ENCODE data around the gene CCNG2. TPM values are rescaled to one million over a fixed set of nuclear protein-coding genes. Genes with fewer than 3 reads are reported as not detected.

Gene CCNG2
- total RNA-seq, 1 experiment from 2014 or later: 8.1 TPM

DNA sequence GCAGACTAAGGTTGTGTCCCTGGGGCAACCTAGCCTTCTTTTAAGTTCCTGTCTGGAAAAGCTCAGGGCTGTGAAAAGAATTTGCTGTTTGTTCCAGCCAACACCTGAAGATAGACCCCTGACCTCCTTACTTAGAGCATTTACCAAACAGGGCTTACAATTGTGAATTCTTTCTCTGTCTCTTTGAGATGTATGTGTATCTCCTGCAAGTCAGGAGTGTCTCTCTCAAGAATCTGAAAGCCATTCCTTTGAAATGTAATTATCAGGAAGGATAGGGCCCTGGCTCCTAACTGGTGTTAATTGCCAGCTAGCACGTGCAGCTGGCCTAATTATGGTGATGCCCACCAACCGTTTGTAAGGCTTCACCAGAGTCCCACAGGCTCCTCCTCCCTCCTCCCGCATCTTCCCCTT lies 18.2 kb downstream of the CCNG2 start:
- no peak for DNase-seq (ENCODE audit: low read depth)

DNA sequence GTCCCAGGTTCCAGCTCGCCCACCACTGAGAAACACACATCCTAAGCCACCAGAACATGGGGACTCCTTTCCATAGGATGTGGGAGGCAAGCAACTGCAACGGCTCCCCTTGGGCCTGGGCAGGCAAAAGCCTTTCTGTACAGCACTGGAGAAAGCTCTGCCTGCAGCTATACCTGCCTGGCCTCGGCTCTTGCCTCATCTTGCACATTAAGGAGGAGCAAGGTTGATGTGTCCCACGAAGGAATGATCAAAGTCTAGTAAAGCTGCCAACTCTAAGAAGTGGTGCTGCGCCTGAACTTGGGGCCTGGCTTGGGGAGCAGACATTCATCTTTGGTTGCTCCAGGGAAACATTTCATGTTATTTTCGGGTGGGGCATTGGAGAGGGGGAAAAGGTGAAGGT lies 19.6 kb downstream of the CCNG2 start:
- DNase-seq (ENCODE audit: low read depth): no peak

GRCh38 chr4:77177199-77177598 lies 20.2 kb downstream of the CCNG2 start:
- DNase-seq (ENCODE audit: low read depth): no peak

DNA sequence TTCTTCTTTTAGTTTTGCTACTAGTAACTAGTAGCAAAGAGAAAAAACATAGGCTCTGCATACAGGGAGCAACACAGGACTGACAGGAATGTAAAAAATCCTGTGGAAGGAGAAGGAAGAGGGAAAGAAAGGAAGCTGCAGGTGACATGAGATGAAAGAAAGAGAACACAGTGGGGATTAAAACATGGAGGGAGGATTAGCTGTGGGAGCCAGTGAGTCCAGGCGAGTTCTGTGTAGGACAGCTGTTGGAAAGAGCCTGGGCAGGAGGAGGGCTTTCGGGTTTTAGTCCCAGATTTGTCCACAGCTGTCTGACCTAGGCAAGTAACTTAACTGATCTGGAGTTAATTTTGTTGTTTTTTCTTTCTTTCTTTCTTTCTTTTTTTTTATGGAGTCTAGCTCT lies 21.6 kb downstream of the CCNG2 start:
- no peak for DNase-seq (ENCODE audit: low read depth)

DNA sequence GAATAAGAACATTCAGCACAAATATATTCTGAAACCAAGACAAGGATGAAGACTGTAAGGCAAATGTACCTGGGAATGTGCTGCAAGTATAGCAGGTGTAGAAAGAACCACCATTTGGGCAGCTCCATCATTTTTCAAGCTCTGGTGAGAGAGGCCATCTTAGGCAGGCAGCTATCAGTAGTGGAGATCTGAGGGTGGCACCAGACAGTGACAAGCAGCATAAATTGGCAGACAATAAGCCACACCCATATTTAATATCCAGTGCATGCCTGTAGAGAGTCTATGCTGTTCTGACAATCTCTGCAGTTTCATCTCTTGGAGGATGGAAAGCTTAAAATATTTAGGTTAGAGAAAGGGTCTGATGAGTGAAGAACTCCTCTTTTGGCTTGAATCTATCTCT lies 22.5 kb downstream of the CCNG2 start:
- no peak for DNase-seq (ENCODE audit: low read depth)

GRCh38 chr4:77181720-77182119 lies 24.7 kb downstream of the CCNG2 start:
- no peak for DNase-seq (ENCODE audit: low read depth)

DNA sequence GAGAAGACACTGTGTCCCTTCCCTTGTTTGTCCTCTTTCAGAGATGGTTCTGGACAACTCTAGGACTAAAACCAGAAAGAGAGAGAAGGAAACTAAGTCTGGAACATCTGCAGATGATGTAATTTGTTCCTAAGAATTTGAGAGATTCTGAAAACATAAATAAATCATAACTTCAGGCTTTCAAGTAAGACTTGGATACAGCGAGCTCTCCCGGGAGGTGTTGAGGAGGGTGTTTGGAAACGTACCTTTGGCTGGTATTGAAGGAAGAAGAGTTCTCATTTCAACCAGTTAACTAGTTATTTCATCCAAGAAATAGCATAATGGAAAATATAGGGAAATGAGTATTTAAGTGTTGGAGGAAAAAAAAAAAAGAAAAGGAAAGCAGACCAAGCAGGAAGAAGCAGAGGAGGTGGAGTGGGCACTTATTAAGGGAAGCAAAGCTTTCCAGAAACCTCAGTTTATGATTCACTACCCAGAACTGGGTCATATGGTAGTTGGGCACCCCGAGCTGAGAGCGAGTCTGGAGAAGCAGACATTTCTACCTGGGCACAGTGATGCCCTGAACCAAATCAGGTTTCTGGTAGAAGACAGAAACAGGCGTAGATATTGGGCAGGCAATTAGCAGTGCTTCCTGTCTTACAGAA lies 26.9 kb downstream of the CCNG2 start:
- no peak for DNase-seq (ENCODE audit: low read depth)

DNA sequence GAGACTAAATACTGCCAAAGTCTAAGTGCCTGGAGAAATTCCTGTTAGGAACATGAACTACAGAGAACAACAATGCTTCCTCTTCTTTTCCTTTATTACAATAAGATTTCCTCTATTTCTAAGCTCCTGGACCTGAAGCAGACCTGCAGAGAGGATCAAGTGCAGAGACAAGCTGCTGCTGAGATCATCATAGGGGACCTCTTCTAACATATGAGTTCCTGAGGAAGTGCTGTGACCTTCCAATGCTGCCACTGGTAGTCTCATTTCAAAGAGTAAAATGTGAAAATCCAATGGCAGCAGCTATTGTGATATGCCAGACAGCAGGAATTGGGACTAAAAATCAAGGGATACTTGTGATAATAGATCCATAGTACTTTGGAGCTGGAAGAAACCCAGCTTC lies 28.0 kb downstream of the CCNG2 start:
- no peak for DNase-seq (ENCODE audit: low read depth)

GRCh38 chr4:77185686-77186085 lies 28.7 kb downstream of the CCNG2 start:
- no peak for DNase-seq (ENCODE audit: low read depth)

- DNase-seq (ENCODE audit: low read depth): no peak
Measured at GRCh38 chr4:77187322-77187721, 30.3 kb downstream of the CCNG2 start.

DNA sequence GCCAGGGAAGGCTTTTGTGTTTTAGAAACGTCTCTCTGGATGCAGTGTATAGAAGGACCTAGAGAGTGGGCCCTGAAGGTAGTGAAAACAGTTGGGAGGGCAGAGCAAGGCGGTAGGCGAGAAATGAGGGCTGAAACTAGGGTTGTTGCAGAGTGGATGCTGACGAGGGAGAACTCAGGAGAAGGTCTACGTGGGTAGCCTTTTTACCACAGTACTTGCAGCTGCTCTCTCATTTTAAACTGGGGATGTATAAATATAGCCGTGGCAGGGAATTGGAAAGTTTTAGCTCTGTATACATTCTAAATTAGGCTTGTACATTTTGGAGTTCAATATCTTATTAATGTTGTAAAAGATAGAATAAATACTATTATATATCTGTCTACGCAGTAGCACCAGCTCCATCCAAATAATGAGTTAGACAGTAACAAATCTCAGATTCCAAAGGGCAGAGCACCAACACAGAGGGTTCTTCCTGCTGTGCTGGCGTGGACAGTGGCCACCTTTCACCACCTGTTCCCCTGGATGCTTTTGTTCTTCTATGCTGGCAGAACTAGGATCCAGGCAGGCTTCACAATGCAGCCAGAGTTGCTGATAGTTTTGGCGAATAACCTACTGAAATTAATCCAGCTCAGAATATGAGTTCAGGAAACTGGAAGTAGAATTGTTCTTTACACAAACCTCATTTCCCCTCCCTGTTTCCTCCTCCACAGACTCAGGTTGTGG lies 31.7 kb downstream of the CCNG2 start:
- DNase-seq (ENCODE audit: low read depth): no peak

- DNase-seq (ENCODE audit: low read depth): no peak
Measured at GRCh38 chr4:77189412-77189811, 32.4 kb downstream of the CCNG2 start.

- peak; percentile 31 for DNase-seq (ENCODE audit: low read depth)
Measured at GRCh38 chr4:77190053-77190452, 33.0 kb downstream of the CCNG2 start.

- no peak for DNase-seq (ENCODE audit: low read depth)
Measured at GRCh38 chr4:77193046-77193445, 36.0 kb downstream of the CCNG2 start.

GRCh38 chr4:77193511-77194102 lies 36.6 kb downstream of the CCNG2 start:
- DNase-seq (ENCODE audit: low read depth): no peak

DNA sequence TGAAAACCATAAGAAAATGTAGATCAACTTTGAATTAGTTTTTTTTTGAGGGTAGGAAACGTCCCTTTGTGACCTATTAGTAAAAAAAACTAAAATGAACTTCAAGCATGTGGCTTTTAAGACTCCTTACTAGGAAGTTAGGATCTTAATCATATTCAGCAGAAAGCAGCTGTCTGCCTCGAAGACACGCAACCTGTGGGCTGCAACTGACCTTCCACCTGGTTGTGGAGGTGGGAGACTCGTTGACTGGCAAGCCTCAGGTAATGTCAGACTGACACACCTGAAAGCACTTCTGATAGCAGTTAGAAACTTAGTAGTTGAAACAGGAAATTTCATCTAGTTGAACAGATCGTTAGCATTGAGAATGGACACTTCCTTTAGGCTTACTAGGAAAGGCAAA lies 37.4 kb downstream of the CCNG2 start:
- DNase-seq (ENCODE audit: low read depth): no peak

GRCh38 chr4:77194989-77195388 lies 38.0 kb downstream of the CCNG2 start:
- no peak for DNase-seq (ENCODE audit: low read depth)

GRCh38 chr4:77196866-77197265 lies 39.9 kb downstream of the CCNG2 start:
- DNase-seq (ENCODE audit: low read depth): no peak

GRCh38 chr4:77197361-77197760 lies 40.4 kb downstream of the CCNG2 start:
- DNase-seq (ENCODE audit: low read depth): no peak

GRCh38 chr4:77197831-77198230 lies 40.8 kb downstream of the CCNG2 start:
- DNase-seq (ENCODE audit: low read depth): no peak

GRCh38 chr4:77199276-77199675 lies 42.3 kb downstream of the CCNG2 start:
- no peak for DNase-seq (ENCODE audit: low read depth)

- no peak for DNase-seq (ENCODE audit: low read depth)
Measured at GRCh38 chr4:77199701-77200100, 42.7 kb downstream of the CCNG2 start.

DNA sequence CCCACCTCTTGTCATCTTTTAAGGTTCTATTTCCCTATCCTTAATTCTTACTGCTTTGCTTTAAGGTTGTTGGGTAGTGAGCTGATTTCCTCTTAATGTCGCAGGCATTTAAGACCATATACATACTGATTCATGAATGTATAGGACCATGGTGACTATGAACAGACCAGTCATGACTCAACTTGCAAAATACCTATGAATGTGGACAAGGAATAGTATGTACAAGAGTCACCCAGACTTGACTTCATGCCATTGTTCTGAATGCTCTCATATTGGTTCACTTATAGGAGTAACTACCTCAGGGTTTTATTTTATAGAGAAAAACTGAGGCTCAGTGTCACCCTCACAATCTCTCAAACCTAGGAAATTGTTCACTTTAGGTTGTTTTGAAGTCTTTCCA lies 44.3 kb downstream of the CCNG2 start:
- DNase-seq (ENCODE audit: low read depth): peak; percentile 22

All from HT1080 (cell line).